GM18873 (cell line): Measurements from ENCODE around the gene PDLIM1.

ENCODE experiments used
- ATAC-seq: cut with Tn5 transposase; IDR thresholded peaks from one replicate; pipeline ENCODE4 v1.9.1; 2021; ENCODE audit warnings: mild to moderate bottlenecking, moderate library complexity, moderate number of reproducible peaks; ENCODE audit not compliant: unreplicated experiment, low FRiP score

Gene PDLIM1

GRCh38 chr10:95267251-95267650 is 23.6 kb downstream of the PDLIM1 start:
- ATAC-seq = no peak

- ATAC-seq = peak; percentile 76
Observed at GRCh38 chr10:95266674-95267095, 24.1 kb downstream of the PDLIM1 start.

- no peak for ATAC-seq
Observed at GRCh38 chr10:95265572-95265971, 25.2 kb downstream of the PDLIM1 start.

GRCh38 chr10:95264227-95265051 is 26.4 kb downstream of the PDLIM1 start:
- ATAC-seq = no peak

- ATAC-seq = no peak
Observed at GRCh38 chr10:95263864-95264226, 27.0 kb downstream of the PDLIM1 start.

GRCh38 chr10:95262763-95263518 is 27.9 kb downstream of the PDLIM1 start:
- ATAC-seq = no peak

GRCh38 chr10:95261926-95262325 is 28.9 kb downstream of the PDLIM1 start:
- ATAC-seq = no peak

GRCh38 chr10:95260909-95261552 is 29.8 kb downstream of the PDLIM1 start:
- ATAC-seq = no peak

- no peak for ATAC-seq
Observed at GRCh38 chr10:95260397-95260881, 30.4 kb downstream of the PDLIM1 start.

- no peak for ATAC-seq
Observed at GRCh38 chr10:95257849-95258248, 33.0 kb downstream of the PDLIM1 start.

GRCh38 chr10:95256268-95256667 is 34.5 kb downstream of the PDLIM1 start:
- ATAC-seq = no peak

GRCh38 chr10:95254629-95255028 is 36.2 kb downstream of the PDLIM1 start:
- no peak for ATAC-seq

- ATAC-seq = no peak
Observed at GRCh38 chr10:95253686-95254085, 37.1 kb downstream of the PDLIM1 start.

- no peak for ATAC-seq
Observed at GRCh38 chr10:95253007-95253406, 37.8 kb downstream of the PDLIM1 start.

- no peak for ATAC-seq
Observed at GRCh38 chr10:95250856-95251255, 39.9 kb downstream of the PDLIM1 start.

GRCh38 chr10:95249467-95249866 is 41.3 kb downstream of the PDLIM1 start:
- ATAC-seq = no peak

GRCh38 chr10:95248989-95249388 is 41.8 kb downstream of the PDLIM1 start:
- ATAC-seq = no peak

- no peak for ATAC-seq
Observed at GRCh38 chr10:95247881-95248583, 42.8 kb downstream of the PDLIM1 start.

GRCh38 chr10:95247200-95247880 is 43.5 kb downstream of the PDLIM1 start:
- ATAC-seq = no peak

GRCh38 chr10:95246582-95247051 is 44.2 kb downstream of the PDLIM1 start:
- ATAC-seq = no peak
